ENCODE data around the gene SNX1. TPM values are rescaled to one million over a fixed set of nuclear protein-coding genes. Genes with fewer than 3 reads are reported as not detected.
A peak's percentile ranks its signal among the peaks of the same experiment; 100 is the strongest.

The SNX1 gene
- total and polyA plus RNA-seq, 2 of the 13 experiments (the other 11 are each of a cell fraction or from before 2014, with no cell fraction given), result 29.3 to 60.1 TPM

GRCh38 chr15:64093627-64094417, 2.0 kb upstream of the SNX1 start, which contains the start of gene CIAO2A:
TSS of gene CIAO2A (minus strand) at chr15:64093838. CDS start at chr15:64093768, 70 bp downstream.
- 0% methylated on average over 40 of the region's 41 CpGs for WGBS (ENCODE audit: low lambda C conversion rate)
- POLR2A ChIA-PET, result interaction anchor here (0.7 to 2.9 kb wide), 18 partner anchors 11 to 590 kb away, joined by 3 to 88 read pairs (median 5); partner anchors contain the start of genes PPIB and USP3
- ATAC-seq, result peak; percentile 84
- CTCF ChIA-PET (ENCODE audit: low intra/inter-chr PET ratio, low total read pairs), result no interaction called here
- peak; percentile 98 for DNase-seq (ENCODE audit: low spot score)
- H3K27ac ChIP-seq (ENCODE audit: extremely low read length, insufficient read depth, low read length), result peak within 1 kb of the TSS; percentile 83
- H3K27me3 ChIP-seq (ENCODE audit: control insufficient read depth in 1 of 2, insufficient read depth in 2 of 2, low read length in 2 of 2), result no peaks in the 10 kb centered on the region; a peak in 1 of 5 replicates
- BruUV-seq (replicated peaks), result no TSS peak
- peaks cover 51% of the 10 kb centered on the region for H3K79me2 ChIP-seq (ENCODE audit: insufficient read depth, low read length)
- 0 out of 5 replicates have a peak, but pooled peaks cover 0 to 5% of the 10 kb centered on the region in 2 experiments for H3K36me3 ChIP-seq (replicated peaks in 1 of 2; ENCODE audit: control insufficient read depth in 1 of 2, insufficient read depth in 2 of 2, low read length in 2 of 2)
- peak; percentile 97 for FAIRE-seq
- peaks cover 5% of the 10 kb centered on the region for H4K20me1 ChIP-seq (ENCODE audit: insufficient read depth, low read length)
- H3K4me3 ChIP-seq (replicated peaks in 1 of 3; ENCODE audit: insufficient read depth in 1 of 3, low read depth in 2 of 3, low read length in 3 of 3), result peak within 1 kb of the TSS; percentile 73 to 83 (median 81)
- H3K9ac ChIP-seq (ENCODE audit: insufficient read depth, low read depth, low read length), result peak within 1 kb of the TSS; percentile 75
- H3K4me2 ChIP-seq (ENCODE audit: low read depth, low read length), result peak within 1 kb of the TSS; percentile 87
- intact Hi-C loops (cut with micrococcal nuclease; ENCODE audit: unreplicated experiment) (loop anchor here (2.0 kb wide), 2 partner anchors 21 to 341 kb away; no protein-coding TSS in a partner anchor), in situ Hi-C loops (cut with HindIII; ENCODE audit: extremely low pct_ligation_motif_present, low pct_unique_long_range_greater_than_20kb) (no loop called here)
- H3K9me3 ChIP-seq (ENCODE audit: low read length), result no peaks in the 10 kb centered on the region
- H2AFZ ChIP-seq (ENCODE audit: low read length), result peak within 1 kb of the TSS; percentile 98
- peaks cover 46% of the 10 kb centered on the region for H3K4me1 ChIP-seq (ENCODE audit: insufficient read depth, low read length)
- TF ChIP-seq DMAP1 (CRISPR knock-in tag; IDR thresholded peaks at IDR 0.05) (no peak), ZNF329 (CRISPR knock-in tag; IDR thresholded peaks at IDR 0.05; ENCODE audit: low read depth) (no peak), HNRNPUL1 (IDR thresholded peaks at IDR 0.05; ENCODE audit: low read depth, low read length) (no peak), FOSL2 (CRISPR knock-in tag; IDR thresholded peaks at IDR 0.05) (no peak; the same call in none of the 2 replicates), PCBP1 (IDR thresholded peaks at IDR 0.05; ENCODE audit: borderline replicate concordance, low read depth, low read length) (no peak), ZBTB2 (CRISPR knock-in tag; IDR thresholded peaks at IDR 0.05; ENCODE audit: low read depth) (no peak), XRCC5 (optimal IDR thresholded peaks at IDR 0.05; ENCODE audit: low read length) (peak; percentile 40), GZF1 (CRISPR knock-in tag; IDR thresholded peaks at IDR 0.05) (peak; percentile 69; the same call in 1 of the 2 replicates), THAP7 (CRISPR knock-in tag; IDR thresholded peaks at IDR 0.05) (no peak), ZBTB33 (CRISPR knock-in tag; IDR thresholded peaks at IDR 0.05) (no peak), MIXL1 (CRISPR knock-in tag; IDR thresholded peaks at IDR 0.05) (no peak), ZNF598 (CRISPR knock-in tag; IDR thresholded peaks at IDR 0.05; ENCODE audit: borderline replicate concordance) (no peak), ZNF609 (CRISPR knock-in tag; IDR thresholded peaks at IDR 0.05; ENCODE audit: borderline replicate concordance) (no peak), ZNF431 (CRISPR knock-in tag; IDR thresholded peaks at IDR 0.05; ENCODE audit: borderline replicate concordance, low read depth) (peak; percentile 56; the same call in 1 of the 2 replicates), RAD21 (CRISPR knock-in tag; IDR thresholded peaks at IDR 0.05) (no peak)

All from HepG2 (cell line).